Urinary bladder (tissue), 4 donors: ENCODE results near the gene SHTN1. TPM values are rescaled to one million over a fixed set of nuclear protein-coding genes. Genes with fewer than 3 reads are reported as not detected.

Source experiments
- DNase-seq: peaks from one replicate; pipeline ENCODE4 v3.0.0-alpha.2; 2015; ENCODE audit errors: extremely low spot score
- H3K27ac ChIP-seq: one replicate; pipeline ENCODE4 v1.5.1; 2013; ENCODE audit warnings: low read depth, mild to moderate bottlenecking, moderate library complexity
- H3K36me3 ChIP-seq: one replicate; pipeline ENCODE4 v1.6.1; 2013; ENCODE audit warnings: mild to moderate bottlenecking, moderate library complexity; ENCODE audit not compliant: insufficient read depth
- H3K4me1 ChIP-seq: one replicate; pipeline ENCODE4 v1.6.1; 2013; ENCODE audit warnings: mild to moderate bottlenecking, moderate library complexity; ENCODE audit not compliant: insufficient read depth
- H3K4me3 ChIP-seq: one replicate; pipeline ENCODE4 v1.5.1; 2013; ENCODE audit warnings: low read depth, low read length
- WGBS: extraction: QIAGEN DNeasy Blood & Tissue Kit; methylation state at CpG from one replicate; pipeline ENCODE4 v1.1.7; 2013; 5-methylcytosine and 5-hydroxymethylcytosine counted together
- polyA plus RNA-seq: library from polyadenylated mRNA; stranded (reverse); fragments of 200-250 nt; gene quantifications from one replicate; pipeline ENCODE4 v1.2.3, GENCODE V29; 2013
- small RNA-seq: library from RNA; depleted of rRNA; stranded (forward); fragments of <200 nt; gene quantifications from one replicate; pipeline ENCODE3, GENCODE V24; 2014
- total RNA-seq: library from RNA; depleted of rRNA; stranded (reverse); fragments of >200 nt; gene quantifications from one replicate; pipeline ENCODE4 v1.2.3, GENCODE V29; 2014
- donor health status: healthy with polysubstance abuse.
- donor health status: healthy.

SHTN1 gene
- total and polyA plus RNA-seq, 2 donors: 2.9 to 14.9 TPM

DNA sequence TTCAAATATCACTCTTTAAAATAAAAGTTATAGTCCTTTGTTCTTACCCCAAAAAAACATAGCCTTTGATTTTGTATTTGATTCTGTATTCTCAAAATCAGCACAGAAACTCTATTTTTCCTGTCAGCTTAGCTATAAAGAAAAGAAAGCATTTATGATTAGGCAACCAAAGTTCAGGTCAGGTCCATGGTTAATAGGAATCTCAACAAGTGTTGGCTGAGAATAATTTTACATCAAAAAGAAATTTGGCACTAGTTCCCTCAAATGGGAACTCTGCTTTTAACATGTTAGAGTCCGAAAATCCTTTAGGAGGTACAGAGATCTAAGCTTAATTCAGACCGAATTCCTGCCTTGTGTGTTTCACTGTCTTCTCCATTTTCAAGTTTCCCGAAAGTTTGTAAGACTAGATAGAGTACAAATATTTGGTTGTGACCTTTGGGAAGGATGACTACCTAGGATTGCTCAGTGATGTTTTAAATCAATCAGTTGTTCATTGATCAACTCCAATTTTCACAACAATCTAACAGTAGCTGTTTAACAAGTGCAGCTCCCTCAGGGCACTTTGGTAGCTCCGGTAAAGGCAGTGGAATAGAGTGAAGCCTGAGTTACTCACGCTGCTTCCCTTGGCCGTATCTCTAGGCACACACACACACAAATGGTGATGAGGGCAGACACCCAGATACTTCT is 164.5 kb downstream of the SHTN1 start:
- no peak for DNase-seq
- WGBS: 83% methylated on average over 6 of the region's 6 CpGs
- Histone ChIP-seq H3K4me1 (no peaks in the 10 kb centered on the region), H3K27ac (no peak overlapping the region), H3K36me3 (no peaks in the 10 kb centered on the region), H3K4me3 (no peak overlapping the region)

DNA sequence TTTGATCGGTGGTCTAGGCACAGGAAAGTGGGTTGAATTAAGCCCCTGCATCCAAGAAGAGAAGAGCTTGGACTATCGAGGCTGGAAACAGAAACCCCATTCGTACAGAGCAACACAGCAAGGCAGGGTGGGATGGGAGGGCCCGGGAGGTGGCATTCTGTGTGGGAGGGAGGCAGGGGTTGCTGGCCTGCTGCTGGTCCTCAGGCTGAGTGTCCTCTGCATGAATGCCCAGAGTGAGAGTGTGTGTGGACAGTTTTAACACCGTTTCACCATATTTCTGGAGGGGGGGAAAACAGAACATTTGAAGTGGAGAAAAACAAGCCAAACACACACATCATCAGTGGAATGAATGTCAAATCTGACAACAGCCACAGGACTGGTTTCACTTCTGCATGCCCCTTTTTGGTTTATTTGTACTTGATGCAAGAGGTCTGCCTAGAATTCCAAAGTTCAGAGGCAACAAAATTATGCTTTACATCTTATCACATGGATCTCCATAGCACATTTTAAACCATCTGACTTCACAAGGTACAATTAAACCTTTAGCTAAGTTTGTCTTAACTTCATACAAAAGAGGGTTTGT is 166.8 kb downstream of the SHTN1 start:
- no peak overlapping the region for H3K27ac ChIP-seq
- 76% methylated on average over 5 of the region's 5 CpGs for WGBS
- H3K4me3 ChIP-seq: no peak overlapping the region
- H3K36me3 ChIP-seq: no peaks in the 10 kb centered on the region
- DNase-seq: no peak
- H3K4me1 ChIP-seq: no peaks in the 10 kb centered on the region

DNA sequence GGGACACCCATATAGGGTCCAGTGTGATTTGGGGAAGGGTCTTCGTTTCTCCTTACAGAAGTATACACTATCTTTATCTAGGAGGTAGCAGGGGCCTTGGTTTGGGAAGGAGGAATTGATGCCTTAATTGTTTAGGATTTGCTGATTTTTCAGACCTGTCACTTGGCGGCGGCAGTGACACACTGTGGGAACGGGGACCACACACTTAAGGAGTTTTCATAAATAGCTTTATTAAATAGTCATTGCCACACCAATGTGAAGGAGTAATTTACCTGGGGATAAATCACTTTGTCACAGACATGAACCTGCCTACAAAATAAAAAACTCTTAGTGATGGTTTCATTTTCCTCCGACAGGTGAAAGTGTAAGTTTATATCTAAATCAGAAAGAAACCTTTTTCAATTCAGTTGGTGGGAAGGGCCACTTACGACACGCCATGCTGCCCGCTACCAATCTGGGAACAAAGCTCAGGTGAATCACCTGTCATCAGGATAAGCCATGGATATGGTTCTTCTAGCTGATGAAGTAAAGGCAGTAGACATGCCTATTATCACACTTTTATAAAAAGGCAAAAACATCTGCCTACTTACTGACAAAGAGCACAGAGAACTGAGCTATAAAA is 168.0 kb downstream of the SHTN1 start:
- 72% methylated on average over 8 of the region's 8 CpGs for WGBS

DNA sequence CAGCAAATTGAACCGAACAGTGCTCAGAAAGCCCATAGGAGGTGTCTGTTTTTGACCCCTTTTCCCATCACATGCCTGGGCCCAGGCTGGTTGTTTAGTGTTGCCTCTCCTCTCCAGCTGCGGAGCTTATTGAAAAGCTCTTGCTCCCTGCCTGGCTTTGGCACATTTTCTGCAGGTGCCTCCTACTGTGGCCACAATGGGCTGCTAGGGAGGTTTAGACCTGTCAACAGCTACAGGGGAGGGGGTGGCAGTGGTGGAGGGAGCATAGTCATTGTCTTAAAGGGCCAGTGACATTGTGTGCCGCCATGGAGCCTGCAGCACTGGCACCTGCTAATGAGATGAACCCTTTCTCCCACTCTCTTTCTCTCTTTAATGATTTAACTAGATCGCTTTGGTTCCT is 168.9 kb downstream of the SHTN1 start:
- DNase-seq: no peak
- no peaks in the 10 kb centered on the region for H3K4me1 ChIP-seq
- WGBS: 51% methylated on average over 4 of the region's 4 CpGs
- no peak overlapping the region for H3K27ac ChIP-seq
- no peak overlapping the region for H3K4me3 ChIP-seq
- no peaks in the 10 kb centered on the region for H3K36me3 ChIP-seq

More for the DNA sequence above, 168.0 kb downstream of the SHTN1 start:
- Histone ChIP-seq H3K4me3 (no peak overlapping the region), H3K36me3 (no peaks in the 10 kb centered on the region), H3K27ac (no peak overlapping the region), H3K4me1 (no peaks in the 10 kb centered on the region)
- no peak for DNase-seq

DNA sequence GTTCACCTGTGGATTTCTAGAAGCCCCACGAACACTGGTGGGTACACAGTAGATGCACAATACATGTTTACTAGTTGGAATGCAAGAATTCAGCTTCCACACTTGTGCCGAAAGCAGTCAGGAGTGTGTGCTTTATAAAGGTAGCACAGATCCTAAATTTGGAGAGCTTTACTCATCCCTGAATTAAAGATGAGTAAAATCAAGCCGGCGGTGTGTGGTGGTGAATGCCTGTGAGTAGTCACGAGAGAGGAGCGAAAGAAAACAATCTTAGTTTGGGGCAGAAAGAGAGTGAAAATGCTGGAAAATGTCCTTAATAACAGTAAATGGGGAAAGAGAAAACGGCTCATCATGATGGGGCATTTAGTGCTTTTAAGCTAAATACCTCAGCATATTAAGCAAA is 169.3 kb downstream of the SHTN1 start:
- 71% methylated on average over 7 of the region's 7 CpGs for WGBS
- no peak for DNase-seq
- Histone ChIP-seq H3K4me3 (no peak overlapping the region), H3K4me1 (no peaks in the 10 kb centered on the region), H3K27ac (no peak overlapping the region), H3K36me3 (no peaks in the 10 kb centered on the region)

DNA sequence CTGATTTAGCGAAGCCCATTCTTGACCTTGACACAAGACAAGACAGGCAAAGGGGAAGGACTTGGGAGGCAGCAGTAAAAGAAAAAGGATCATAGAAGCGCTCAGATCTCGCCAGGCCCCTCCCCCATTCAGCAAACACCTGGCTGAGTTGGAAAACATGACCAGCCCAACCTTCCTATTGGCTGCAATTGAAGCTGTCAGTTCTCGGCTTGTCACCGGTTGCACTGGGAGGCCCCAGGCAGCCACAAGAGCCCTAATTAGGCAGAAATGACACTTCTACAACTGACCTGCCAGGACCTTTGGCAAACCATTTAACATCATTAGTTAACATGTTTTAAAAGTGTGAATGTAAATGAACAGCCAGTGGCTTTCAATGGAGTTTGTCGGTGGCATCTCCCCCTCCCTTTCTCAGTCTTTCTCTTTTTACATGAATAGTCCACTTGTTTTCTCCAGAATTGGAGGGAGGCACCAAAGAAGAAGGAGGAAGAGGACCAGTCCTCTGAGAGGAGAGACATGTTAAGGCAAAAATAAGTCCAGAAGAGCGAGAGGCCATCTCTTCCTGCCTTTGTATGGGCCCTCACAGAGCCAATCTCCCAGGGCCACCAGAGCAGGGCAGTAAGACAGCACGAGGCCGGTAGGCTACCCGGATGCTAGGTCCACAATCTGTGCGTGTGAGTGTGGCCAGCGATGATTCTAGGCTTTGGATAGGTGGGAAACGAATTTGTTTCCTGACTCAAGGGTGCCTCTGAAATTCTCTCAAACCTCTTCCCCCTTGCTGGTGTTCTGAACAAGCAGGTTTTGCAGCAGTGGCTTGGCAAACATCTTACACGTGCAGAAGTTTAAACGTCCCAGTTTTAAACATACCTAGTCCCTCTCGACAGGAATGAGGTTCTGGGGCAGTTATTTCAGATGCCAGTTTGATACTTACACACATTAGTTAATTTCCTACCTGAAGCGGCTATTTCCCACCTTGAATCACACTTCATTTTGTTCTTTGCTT is 170.7 kb downstream of the SHTN1 start:
- Histone ChIP-seq H3K4me1 (no peaks in the 10 kb centered on the region), H3K36me3 (no peaks in the 10 kb centered on the region), H3K27ac (no peak overlapping the region), H3K4me3 (no peak overlapping the region)
- no peak for DNase-seq
- 72% methylated on average over 17 of the region's 17 CpGs for WGBS

DNA sequence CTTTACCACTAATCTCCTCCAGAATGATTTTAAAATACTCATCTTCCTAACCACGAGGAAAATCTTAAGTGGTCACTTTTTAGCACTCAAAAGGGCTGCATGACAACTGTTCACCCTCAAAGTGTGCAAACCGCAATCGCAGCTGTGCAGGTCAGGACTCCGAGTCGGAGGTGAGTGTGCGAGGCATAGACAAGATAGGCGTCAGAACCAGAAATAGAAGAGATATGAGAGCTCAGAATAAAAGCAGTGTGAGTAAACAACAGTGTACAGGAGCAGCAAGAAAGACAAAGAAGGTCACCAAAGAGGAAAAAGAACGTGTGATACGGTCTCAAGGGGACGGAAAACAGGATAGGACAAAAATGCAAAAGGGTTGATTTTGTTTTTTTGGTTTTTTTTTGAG is 173.2 kb downstream of the SHTN1 start:
- DNase-seq: no peak
- no peaks in the 10 kb centered on the region for H3K36me3 ChIP-seq
- H3K27ac ChIP-seq: no peak overlapping the region
- no peak overlapping the region for H3K4me3 ChIP-seq
- H3K4me1 ChIP-seq: no peaks in the 10 kb centered on the region
- WGBS: 87% methylated on average over 10 of the region's 10 CpGs

Small RNA genes lying within 50 kb of the gene (small RNA-seq; reads per million reads assigned to genes)
- not detected for gene AC012308.1

Other genes starting within 250 kb of the SHTN1 start
- gene ENO4, start 155.7 kb downstream of the SHTN1 start, total RNA-seq: 0.74 TPM
- 0.28 TPM for gene ENO4, start 155.7 kb downstream of the SHTN1 start, polyA plus RNA-seq
- gene VAX1, start 133.1 kb upstream of the SHTN1 start, total RNA-seq: not detected
- not detected for gene VAX1, start 133.1 kb upstream of the SHTN1 start, polyA plus RNA-seq
- not detected for gene KCNK18, start 192.3 kb upstream of the SHTN1 start, total RNA-seq
- not detected for gene KCNK18, start 192.3 kb upstream of the SHTN1 start, polyA plus RNA-seq
- 12.6 TPM for gene SLC18A2, start 235.9 kb upstream of the SHTN1 start, total RNA-seq
- 2.5 TPM for gene SLC18A2, start 235.9 kb upstream of the SHTN1 start, polyA plus RNA-seq